GM18517 (cell line): ENCODE results near the gene HEG1.

Experiments
- ATAC-seq: cut with Tn5 transposase; IDR thresholded peaks from one replicate; pipeline ENCODE4 v1.9.1; 2021; ENCODE audit warnings: mild to moderate bottlenecking, moderate library complexity; ENCODE audit not compliant: unreplicated experiment

HEG1 gene

GRCh38 chr3:124997303-124998246 lies 58.2 kb downstream of the HEG1 start:
- ATAC-seq = no peak

GRCh38 chr3:124995460-124995994 lies 60.3 kb downstream of the HEG1 start:
- no peak for ATAC-seq

GRCh38 chr3:124993466-124993865 lies 62.3 kb downstream of the HEG1 start:
- ATAC-seq = no peak

GRCh38 chr3:124992041-124992440 lies 63.8 kb downstream of the HEG1 start:
- ATAC-seq = no peak

- no peak for ATAC-seq
Measured at GRCh38 chr3:124986192-124987143, 69.3 kb downstream of the HEG1 start.

- no peak for ATAC-seq
Measured at GRCh38 chr3:124985349-124985748, 70.4 kb downstream of the HEG1 start.

GRCh38 chr3:124984754-124985153 lies 71.0 kb downstream of the HEG1 start:
- no peak for ATAC-seq

- no peak for ATAC-seq
Measured at GRCh38 chr3:124982855-124983254, 72.9 kb downstream of the HEG1 start.

GRCh38 chr3:124981472-124981871 lies 74.3 kb downstream of the HEG1 start:
- ATAC-seq = no peak

GRCh38 chr3:124978627-124979026 lies 77.2 kb downstream of the HEG1 start:
- ATAC-seq = no peak

- no peak for ATAC-seq
Measured at GRCh38 chr3:124976383-124976782, 79.4 kb downstream of the HEG1 start.

GRCh38 chr3:124974691-124975090 lies 81.1 kb downstream of the HEG1 start:
- no peak for ATAC-seq

- ATAC-seq = no peak
Measured at GRCh38 chr3:124973290-124973689, 82.5 kb downstream of the HEG1 start.

- ATAC-seq = no peak
Measured at GRCh38 chr3:124972457-124972856, 83.3 kb downstream of the HEG1 start.

GRCh38 chr3:124969963-124970722 lies 85.7 kb downstream of the HEG1 start:
- ATAC-seq = no peak

GRCh38 chr3:124969190-124969589 lies 86.6 kb downstream of the HEG1 start:
- ATAC-seq = no peak

- no peak for ATAC-seq
Measured at GRCh38 chr3:124967964-124968363, 87.8 kb downstream of the HEG1 start.

- ATAC-seq = no peak
Measured at GRCh38 chr3:124966521-124967445, 89.0 kb downstream of the HEG1 start.

GRCh38 chr3:124965413-124965812 lies 90.4 kb downstream of the HEG1 start:
- no peak for ATAC-seq
